PC-3 (cell line): Measurements from ENCODE around the gene RAP1GAP. TPM values are rescaled to one million over a fixed set of nuclear protein-coding genes. Genes with fewer than 3 reads are reported as not detected.

Experiments used
- ATAC-seq: fragments of 200-7000 bp; cut with Tn5 transposase; 2 replicates; pipeline ENCODE4 v1.9.1; 2020; ENCODE audit warnings: mild to moderate bottlenecking, moderate library complexity
- BruUV-seq: library from RNA; stranded (reverse); fragments of 400-500 nt; replicated peaks from 2 replicates; lab custom pipeline; 2021; lab: Mats Ljungman, UMichigan
- CTCF ChIA-PET: fragments of 300-600 bp; sonication (Branson Sonifier 250); formaldehyde crosslinking; loops from one replicate; lab custom pipeline; 2022; ENCODE audit warnings: antibody characterized with exemption; lab: Charles Lee
- POLR2A ChIA-PET: fragments of 300-600 bp; sonication (Branson Sonifier 250); formaldehyde crosslinking; loops from one replicate; lab custom pipeline; 2022; ENCODE audit warnings: antibody characterized with exemption; ENCODE audit not compliant: unreplicated experiment; lab: Charles Lee
- DNase-seq: peaks from one replicate; pipeline ENCODE4 v3.0.0-alpha.2; 2015
- H2AFZ ChIP-seq: fragments of 300-600 bp; sonication (generic); 2 replicates; pipeline ENCODE4 v1.6.0; 2016; ENCODE audit warnings: antibody characterized with exemption, low read length
- H3F3A ChIP-seq: fragments of 300-600 bp; sonication (generic); one replicate; pipeline ENCODE4 v1.6.0; 2017; ENCODE audit warnings: antibody characterized with exemption, low read length, control low read depth, mild to moderate bottlenecking; ENCODE audit not compliant: unreplicated experiment
- H3K27ac ChIP-seq: fragments of 300-600 bp; sonication (generic); 2 replicates; pipeline ENCODE4 v1.5.1; 2016; ENCODE audit warnings: mild to moderate bottlenecking, low read length
- H3K27me3 ChIP-seq: fragments of 300-600 bp; sonication (generic); 2 replicates; pipeline ENCODE4 v1.6.1; 2016; ENCODE audit warnings: low read length, mixed read lengths
- H3K36me3 ChIP-seq: fragments of 300-600 bp; sonication (generic); 2 replicates; pipeline ENCODE4 v1.6.1; 2016; ENCODE audit warnings: low read depth, mixed run types, low read length, mixed read lengths
- H3K4me1 ChIP-seq: fragments of 300-600 bp; sonication (generic); 2 replicates; pipeline ENCODE4 v1.5.1; 2016; ENCODE audit warnings: low read length; ENCODE audit not compliant: insufficient read depth
- H3K4me2 ChIP-seq: fragments of 300-600 bp; sonication (generic); 2 replicates; pipeline ENCODE4 v1.6.0; 2016; ENCODE audit warnings: low read length
- H3K4me3 ChIP-seq: fragments of 300-600 bp; sonication (generic); 2 replicates; pipeline ENCODE4 v1.5.1; 2016; ENCODE audit warnings: mild to moderate bottlenecking, low read length, mixed read lengths
- H3K79me2 ChIP-seq: fragments of 300-600 bp; sonication (generic); 2 replicates; pipeline ENCODE4 v1.6.1; 2017; ENCODE audit warnings: low read length, mixed read lengths
- H3K9ac ChIP-seq: fragments of 300-600 bp; sonication (generic); 2 replicates; pipeline ENCODE4 v1.6.0; 2016; ENCODE audit warnings: mild to moderate bottlenecking, low read length
- H3K9me2 ChIP-seq: fragments of 300-600 bp; sonication (generic); replicated peaks from 2 replicates; pipeline ENCODE4 v1.6.1; 2016; ENCODE audit warnings: mixed run types, low read length, mixed read lengths
- H3K9me3 ChIP-seq: fragments of 300-600 bp; sonication (generic); 2 replicates; pipeline ENCODE4 v1.6.1; 2016; ENCODE audit warnings: low read length, mixed read lengths
- H4K20me1 ChIP-seq: fragments of 300-600 bp; sonication (generic); 2 replicates; pipeline ENCODE4 v1.6.1; 2016; ENCODE audit warnings: low read length, mixed read lengths
- EZH2 ChIP-seq: fragments of 300-600 bp; sonication (generic); IDR thresholded peaks from one replicate; pipeline ENCODE4 v1.6.1; 2017; ENCODE audit warnings: antibody characterized with exemption, mild to moderate bottlenecking, low read length; ENCODE audit not compliant: unreplicated experiment
- EZH2phosphoT487 ChIP-seq: fragments of 300-600 bp; sonication (generic); IDR thresholded peaks from 2 replicates; pipeline ENCODE4 v1.6.1; 2018; ENCODE audit warnings: mild to moderate bottlenecking, antibody characterized with exemption, low read length, borderline replicate concordance
- intact Hi-C: fragments of 100-400 bp; cut with micrococcal nuclease; formaldehyde crosslinking; loops from 2 replicates; pipeline ENCODE4 v1.9.0; 2023
- total RNA-seq: library from RNA; depleted of rRNA; stranded (reverse); fragments of >200 nt; gene quantifications from 2 replicates; pipeline ENCODE4 v1.2.3, GENCODE V29; 2014
- TF ChIP-seq, protein P1 (sequence below): fragments of 300-600 bp; sonication (generic); conservative IDR thresholded peaks from 2 replicates; pipeline ENCODE4 v1.5.1; 2017; ENCODE audit warnings: antibody characterized with exemption, low read depth, mild to moderate bottlenecking, low read length

RAP1GAP gene
- total RNA-seq, 1 experiment from 2014 or later = 12.1 TPM

DNA sequence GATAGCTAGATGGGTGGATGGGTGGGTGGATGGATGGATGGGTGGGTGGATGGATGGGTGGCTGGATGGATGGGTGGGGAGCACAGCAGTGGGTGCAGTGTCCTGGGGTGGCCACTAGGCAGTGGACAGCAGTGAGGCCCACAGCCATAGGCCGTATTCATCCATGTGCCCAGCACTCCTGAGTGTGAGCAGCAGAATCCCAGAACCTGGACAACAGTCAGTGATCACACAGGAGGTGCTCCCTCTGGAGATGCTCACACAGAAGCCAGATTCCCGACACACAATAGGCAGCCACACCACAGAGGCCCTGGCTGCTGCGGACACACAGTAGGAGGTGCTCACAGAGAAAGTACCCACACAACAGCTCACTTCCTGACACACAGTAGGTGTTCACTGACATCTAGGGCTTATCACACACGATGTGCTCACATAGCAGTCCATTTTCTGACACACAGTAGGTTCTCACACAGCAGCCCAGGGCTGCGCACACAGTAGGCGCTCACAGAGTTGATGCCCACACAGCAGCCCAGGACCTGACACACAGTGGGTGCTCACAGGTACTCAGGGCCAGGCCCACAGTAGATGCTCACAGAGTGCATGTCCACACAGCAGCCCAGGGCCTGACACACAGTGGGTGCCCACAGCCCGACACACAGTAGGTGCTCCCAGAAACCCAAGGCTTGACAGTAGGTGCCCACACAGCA, 64.0 kb downstream of the RAP1GAP start:
- Histone ChIP-seq H3K9me2 (no peaks in the 10 kb centered on the region), H4K20me1 (no peaks in the 10 kb centered on the region), H3K9ac (no peak overlapping the region), H3F3A (no peaks in the 10 kb centered on the region), H3K27ac (no peak overlapping the region), H2AFZ (no peak overlapping the region), H3K4me3 (no peak overlapping the region), H3K4me1 (no peaks in the 10 kb centered on the region), H3K4me2 (no peak overlapping the region), H3K36me3 (no peaks in the 10 kb centered on the region), H3K9me3 (no peaks in the 10 kb centered on the region), H3K79me2 (no peaks in the 10 kb centered on the region), H3K27me3 (no peaks in the 10 kb centered on the region)
- BruUV-seq = no TSS peak
- TF ChIP-seq EZH2phosphoT487 = no peak
- TF ChIP-seq EZH2 = no peak
- TF ChIP-seq, protein P1, sequence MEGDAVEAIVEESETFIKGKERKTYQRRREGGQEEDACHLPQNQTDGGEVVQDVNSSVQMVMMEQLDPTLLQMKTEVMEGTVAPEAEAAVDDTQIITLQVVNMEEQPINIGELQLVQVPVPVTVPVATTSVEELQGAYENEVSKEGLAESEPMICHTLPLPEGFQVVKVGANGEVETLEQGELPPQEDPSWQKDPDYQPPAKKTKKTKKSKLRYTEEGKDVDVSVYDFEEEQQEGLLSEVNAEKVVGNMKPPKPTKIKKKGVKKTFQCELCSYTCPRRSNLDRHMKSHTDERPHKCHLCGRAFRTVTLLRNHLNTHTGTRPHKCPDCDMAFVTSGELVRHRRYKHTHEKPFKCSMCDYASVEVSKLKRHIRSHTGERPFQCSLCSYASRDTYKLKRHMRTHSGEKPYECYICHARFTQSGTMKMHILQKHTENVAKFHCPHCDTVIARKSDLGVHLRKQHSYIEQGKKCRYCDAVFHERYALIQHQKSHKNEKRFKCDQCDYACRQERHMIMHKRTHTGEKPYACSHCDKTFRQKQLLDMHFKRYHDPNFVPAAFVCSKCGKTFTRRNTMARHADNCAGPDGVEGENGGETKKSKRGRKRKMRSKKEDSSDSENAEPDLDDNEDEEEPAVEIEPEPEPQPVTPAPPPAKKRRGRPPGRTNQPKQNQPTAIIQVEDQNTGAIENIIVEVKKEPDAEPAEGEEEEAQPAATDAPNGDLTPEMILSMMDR = no peak
- ATAC-seq = no peak
- DNase-seq = no peak
- ChIA-PET POLR2A (no interaction called here), CTCF (no interaction called here)
- intact Hi-C loops = no loop called here

DNA sequence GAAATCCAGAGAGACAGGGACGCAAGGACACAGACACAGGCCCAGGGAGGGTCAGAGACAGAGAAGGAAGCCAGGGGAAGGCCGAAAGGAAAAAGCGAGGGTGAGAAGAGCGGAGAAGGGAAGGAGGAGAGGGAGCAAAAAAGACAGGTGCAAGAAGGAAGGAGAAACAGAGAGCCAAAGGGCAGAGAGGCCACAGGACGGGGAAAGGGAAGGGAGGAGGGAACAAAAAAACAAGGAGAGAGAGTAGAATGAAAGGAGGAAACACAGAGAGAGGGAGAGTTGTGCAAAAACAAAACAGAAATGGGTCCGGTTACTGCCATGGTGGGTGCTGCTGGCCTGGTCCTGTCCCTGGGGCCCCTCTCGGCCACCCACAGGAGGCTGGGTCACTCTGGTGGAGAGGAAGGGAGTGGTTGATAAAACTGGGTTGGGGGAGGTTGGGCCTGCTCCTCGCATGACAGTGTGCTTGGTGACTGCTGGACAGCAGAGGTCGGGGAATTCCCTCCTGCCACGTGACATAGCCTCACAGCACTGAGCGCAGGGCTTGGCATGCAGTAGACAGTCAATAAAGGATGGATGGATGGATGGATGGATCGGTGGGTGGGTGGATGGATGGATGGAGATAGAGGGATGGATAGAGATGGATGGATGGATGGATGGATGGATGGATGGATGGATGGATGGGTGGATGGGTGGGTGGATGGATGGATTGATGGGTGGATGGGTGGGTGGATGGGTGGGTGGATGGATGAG, 64.8 kb downstream of the RAP1GAP start:
- Histone ChIP-seq H2AFZ (no peak overlapping the region), H3K9me3 (no peaks in the 10 kb centered on the region), H4K20me1 (no peaks in the 10 kb centered on the region), H3K4me2 (no peak overlapping the region), H3K79me2 (no peaks in the 10 kb centered on the region), H3K27ac (no peak overlapping the region), H3K36me3 (no peaks in the 10 kb centered on the region), H3K27me3 (no peaks in the 10 kb centered on the region), H3K4me1 (no peaks in the 10 kb centered on the region), H3K9me2 (no peaks in the 10 kb centered on the region), H3K4me3 (no peak overlapping the region), H3F3A (no peaks in the 10 kb centered on the region), H3K9ac (no peak overlapping the region)
- intact Hi-C loops = no loop called here
- DNase-seq (no peak), ATAC-seq (no peak)
- ChIA-PET POLR2A (no interaction called here), CTCF (no interaction called here)
- no TSS peak for BruUV-seq
- TF ChIP-seq, protein P1 = no peak
- no peak for TF ChIP-seq EZH2phosphoT487
- TF ChIP-seq EZH2 = no peak
